GM21717 (cell line): ENCODE measurements around the gene SYCE1L.
A peak's percentile ranks its signal among the peaks of the same experiment; 100 is the strongest.
"Not testable (repeated sequence)": the region's sequence is repeated elsewhere in the genome, so short reads cannot be mapped to it uniquely, and the experiment has no call there.

Experiments
- ATAC-seq: cut with Tn5 transposase; IDR thresholded peaks from one replicate; pipeline ENCODE4 v1.9.1; 2021; ENCODE audit warnings: mild to moderate bottlenecking, moderate library complexity; ENCODE audit not compliant: unreplicated experiment

The SYCE1L gene, protein sequence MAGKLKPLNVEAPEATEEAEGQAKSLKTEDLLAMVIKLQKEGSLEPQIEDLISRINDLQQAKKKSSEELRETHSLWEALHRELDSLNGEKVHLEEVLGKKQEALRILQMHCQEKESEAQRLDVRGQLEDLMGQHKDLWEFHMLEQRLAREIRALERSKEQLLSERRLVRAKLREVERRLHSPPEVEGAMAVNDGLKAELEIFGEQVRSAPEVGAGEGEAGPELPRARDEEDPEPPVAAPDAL

GRCh38 chr16:77199211-77199610 lies at the start of gene SYCE1L:
Gene SYCE1L (plus strand): TSS chr16:77199408. CDS start chr16:77199452, 44 bp downstream.
- no peak for ATAC-seq

- ATAC-seq = no peak
Observed at GRCh38 chr16:77157346-77158058, 41.7 kb upstream of the SYCE1L start.

- no peak for ATAC-seq
Observed at GRCh38 chr16:77158293-77158692, 40.9 kb upstream of the SYCE1L start.

DNA sequence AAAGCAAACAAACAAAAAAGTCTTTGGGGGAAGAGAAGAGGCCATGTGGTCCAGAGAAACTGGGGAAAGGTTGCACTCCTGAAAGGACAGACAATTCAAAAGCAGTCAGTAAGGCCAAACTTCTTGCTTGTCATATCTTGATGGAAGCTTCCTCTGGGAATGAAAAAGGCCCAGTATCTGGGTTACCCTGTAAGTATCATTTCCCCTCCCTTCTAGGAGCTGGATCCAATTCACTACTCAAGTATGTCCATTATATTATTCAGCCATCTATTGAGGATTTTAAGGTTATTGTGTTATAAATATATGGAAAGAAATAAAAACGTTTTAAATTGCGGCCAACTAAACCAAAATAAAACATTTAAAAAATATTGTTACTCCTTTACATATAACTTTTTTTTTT lies 34.2 kb upstream of the SYCE1L start:
- ATAC-seq = no peak

DNA sequence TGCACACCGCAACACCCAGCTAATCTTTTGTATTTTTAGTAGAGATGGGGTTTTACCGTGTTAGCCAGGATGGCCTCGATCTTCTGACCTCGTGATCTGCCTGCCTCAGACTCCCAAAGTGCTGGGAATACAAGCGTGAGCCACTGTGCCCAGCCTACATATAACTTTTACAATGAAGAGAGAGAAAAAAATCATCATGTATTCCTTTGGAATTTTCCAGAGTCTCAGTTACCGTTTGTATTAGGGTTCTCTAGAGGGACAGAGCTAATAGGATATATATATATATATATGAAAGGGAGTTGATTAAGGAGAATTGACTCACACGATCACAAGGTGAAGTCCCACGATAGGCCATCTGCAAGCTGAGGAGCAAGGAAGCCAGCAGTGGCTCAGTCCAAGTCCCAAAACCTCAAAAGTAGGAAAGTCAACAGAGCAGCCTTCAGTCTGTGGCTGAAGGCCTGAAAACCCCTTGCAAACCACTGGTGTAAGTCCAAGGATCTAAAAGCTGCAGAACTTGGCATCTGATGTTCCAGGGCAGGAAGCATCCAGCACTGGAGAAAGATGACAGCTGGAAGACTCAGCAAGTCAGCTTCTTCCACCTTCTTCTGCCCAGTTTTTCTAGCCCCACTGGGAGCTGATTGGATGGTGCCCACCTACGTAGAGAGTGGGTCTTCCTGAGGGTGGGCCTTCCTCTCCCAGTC lies 33.5 kb upstream of the SYCE1L start:
- ATAC-seq = not testable (repeated sequence)

DNA sequence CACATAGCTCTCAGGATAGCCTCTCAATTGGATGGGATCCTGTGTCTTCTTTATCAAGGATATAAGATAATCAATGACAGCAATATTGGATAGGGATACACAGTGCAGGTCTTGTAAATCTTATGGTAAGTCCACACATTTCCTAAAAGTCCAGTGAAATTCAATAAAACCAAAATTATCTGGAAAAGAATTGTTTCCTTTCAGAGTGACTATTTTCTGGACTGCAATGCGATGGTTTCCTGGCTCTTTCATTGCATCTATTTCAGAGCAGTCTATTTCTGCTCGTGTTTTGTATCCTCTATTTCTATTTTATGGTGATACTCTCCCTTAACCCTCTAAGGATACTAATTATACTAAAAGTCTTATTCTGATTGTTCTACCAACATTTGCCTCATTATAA lies 32.5 kb upstream of the SYCE1L start:
- ATAC-seq = no peak

DNA sequence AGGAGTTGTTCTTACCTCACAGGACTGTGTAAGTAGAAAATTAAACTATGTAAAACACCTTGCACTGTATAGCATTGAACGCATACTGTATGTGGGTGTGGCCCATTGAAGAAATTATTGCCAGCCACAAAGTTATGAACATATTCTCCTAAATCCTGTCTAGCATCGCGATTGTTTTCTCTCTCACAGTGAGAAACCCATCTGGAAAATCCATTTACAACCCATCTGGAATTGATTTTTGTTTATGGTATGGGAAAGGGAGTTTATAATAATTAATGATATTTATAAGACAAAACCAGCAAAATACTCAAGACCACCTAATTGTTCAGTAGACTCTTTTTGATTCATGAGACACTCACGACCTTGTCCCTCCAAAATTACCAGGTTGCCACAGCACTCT lies 30.3 kb upstream of the SYCE1L start:
- ATAC-seq = no peak

- ATAC-seq = peak; percentile 86
Observed at GRCh38 chr16:77169650-77170236, 29.5 kb upstream of the SYCE1L start.

DNA sequence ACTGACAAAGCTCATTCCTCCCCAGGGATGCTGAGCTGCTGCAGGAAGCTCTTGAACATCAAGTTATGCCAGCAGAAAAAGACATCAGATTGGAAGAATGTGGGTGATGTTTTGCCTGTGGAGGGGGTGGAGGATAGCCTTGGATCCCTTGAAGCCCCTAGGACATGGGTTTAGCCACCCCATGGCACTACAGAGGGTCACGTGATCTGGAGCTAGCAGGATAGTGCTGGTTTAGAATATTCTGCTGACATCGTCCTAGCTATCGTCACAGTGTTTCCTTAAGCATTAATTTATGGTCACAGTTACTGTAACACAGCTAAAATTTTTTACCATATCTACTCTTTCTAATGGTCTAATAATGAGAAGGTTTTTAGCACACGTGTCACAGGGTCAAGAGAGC lies 28.4 kb upstream of the SYCE1L start:
- ATAC-seq = no peak

GRCh38 chr16:77171745-77172635 lies 27.2 kb upstream of the SYCE1L start:
- ATAC-seq = peak; percentile 87

DNA sequence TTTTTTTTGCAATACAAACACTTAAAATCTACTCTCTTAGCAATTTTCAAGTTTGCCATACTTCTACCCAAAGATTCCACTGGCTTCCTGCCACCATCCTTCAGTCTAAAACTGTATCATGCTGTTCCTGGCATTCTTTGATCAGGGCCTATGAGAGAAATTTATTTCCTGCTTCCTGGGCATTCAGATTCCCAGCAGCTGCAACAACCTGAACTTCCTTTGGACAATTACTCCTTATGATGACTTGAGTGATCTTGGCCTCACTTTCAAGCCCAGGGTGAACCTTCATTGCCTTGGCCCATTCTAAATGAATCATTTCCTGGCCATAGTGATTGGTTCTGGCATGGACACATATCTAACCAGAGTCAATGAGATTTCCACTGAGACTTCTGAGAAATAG lies 26.3 kb upstream of the SYCE1L start:
- ATAC-seq = no peak

GRCh38 chr16:77183137-77183536 lies 16.1 kb upstream of the SYCE1L start:
- no peak for ATAC-seq

- ATAC-seq = not testable (repeated sequence)
Observed at GRCh38 chr16:77186298-77186697, 12.9 kb upstream of the SYCE1L start.

DNA sequence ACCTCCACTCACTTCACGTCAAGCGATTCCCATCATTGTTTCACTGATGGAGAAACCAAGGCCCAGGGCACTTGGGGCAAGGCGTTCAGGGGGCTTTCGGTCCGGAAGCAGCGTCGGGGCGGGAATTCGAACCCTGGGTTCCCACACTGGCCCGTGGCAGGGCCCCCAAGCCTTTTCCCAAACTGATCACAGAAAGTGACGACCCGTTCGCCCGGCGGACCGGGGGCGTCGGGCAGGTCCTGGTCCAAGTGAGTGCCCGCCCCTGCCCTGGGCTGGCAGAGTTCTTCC lies 9.1 kb upstream of the SYCE1L start:
- no peak for ATAC-seq

GRCh38 chr16:77190478-77191258 lies 8.5 kb upstream of the SYCE1L start, which contains the start of gene MON1B:
Gene MON1B (plus strand): TSS chr16:77191190. CDS start chr16:77191486, 296 bp downstream.
- peak; percentile 99 for ATAC-seq

GRCh38 chr16:77191259-77191969 lies 7.8 kb upstream of the SYCE1L start:
- peak; percentile 0 for ATAC-seq

DNA sequence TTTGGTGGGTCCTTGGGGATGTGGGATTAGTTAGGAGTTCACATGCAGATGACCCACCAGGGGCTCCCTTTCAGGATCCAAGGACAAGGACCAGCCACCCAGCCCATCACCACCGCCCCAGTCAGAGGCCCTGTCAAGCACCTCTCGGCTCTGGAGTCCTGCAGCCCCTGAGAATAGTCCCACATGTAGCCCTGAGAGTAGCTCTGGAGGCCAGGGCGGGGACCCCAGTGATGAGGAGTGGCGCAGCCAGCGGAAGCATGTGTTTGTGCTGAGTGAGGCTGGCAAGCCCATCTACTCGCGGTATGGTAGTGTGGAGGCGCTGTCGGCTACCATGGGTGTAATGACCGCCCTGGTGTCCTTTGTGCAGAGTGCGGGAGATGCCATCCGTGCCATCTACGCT lies 5.8 kb upstream of the SYCE1L start:
- ATAC-seq = no peak

DNA sequence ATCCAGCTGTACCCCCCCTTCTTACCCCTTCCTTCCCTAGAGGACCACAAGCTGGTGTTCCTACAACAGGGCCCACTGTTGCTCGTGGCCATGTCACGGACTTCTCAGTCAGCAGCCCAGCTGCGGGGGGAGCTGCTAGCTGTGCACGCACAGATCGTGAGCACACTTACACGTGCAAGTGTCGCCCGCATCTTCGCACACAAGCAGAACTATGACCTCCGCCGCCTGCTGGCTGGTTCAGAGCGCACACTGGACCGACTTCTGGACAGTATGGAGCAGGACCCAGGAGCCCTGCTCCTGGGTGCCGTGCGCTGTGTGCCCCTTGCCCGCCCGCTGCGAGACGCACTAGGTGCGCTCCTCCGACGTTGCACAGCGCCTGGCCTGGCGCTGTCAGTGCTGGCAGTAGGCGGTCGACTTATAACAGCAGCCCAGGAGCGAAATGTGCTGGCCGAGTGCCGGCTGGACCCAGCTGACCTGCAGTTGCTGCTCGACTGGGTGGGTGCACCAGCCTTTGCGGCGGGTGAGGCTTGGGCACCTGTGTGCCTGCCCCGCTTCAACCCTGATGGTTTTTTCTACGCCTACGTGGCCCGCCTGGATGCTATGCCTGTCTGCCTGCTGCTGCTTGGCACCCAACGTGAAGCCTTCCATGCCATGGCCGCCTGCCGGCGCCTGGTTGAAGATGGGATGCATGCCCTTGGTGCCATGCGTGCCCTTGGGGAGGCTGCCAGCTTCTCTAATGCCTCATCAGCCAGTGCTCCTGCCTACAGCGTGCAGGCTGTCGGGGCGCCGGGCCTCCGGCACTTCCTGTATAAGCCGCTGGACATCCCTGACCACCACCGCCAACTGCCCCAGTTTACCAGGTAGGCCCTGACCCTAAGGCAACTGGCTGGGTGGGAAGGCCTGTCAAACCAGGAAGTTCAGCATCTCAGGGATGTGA lies 4.6 kb upstream of the SYCE1L start:
- ATAC-seq = no peak
